Heart right ventricle (tissue), 16 donors: ENCODE measurements around the gene SHC2. TPM values are rescaled to one million over a fixed set of nuclear protein-coding genes. Genes with fewer than 3 reads are reported as not detected.

ENCODE experiments used
- ATAC-seq, 8 donors: fragments of 200-7000 bp; cut with Tn5 transposase; one replicate each; pipeline ENCODE4 v1.9.1; 2020; ENCODE audit warnings: mild to moderate bottlenecking in 8 of 8, moderate library complexity in 8 of 8, moderate number of reproducible peaks in 1 of 8
- DNase-seq, 2 donors: peaks; one replicate each; pipeline ENCODE4 v3.0.0-alpha.2; 2020
- H3K27ac ChIP-seq, 10 donors: fragments of 200-600 bp; sonication (generic) in 2 of 10; one replicate each; pipeline versions ENCODE4 v1.5.0 to v1.8.0; 2020 to 2022; ENCODE audit warnings: mild to moderate bottlenecking in 3 of 10
- H3K27me3 ChIP-seq, 7 donors: fragments of 200-600 bp; one replicate each; pipeline ENCODE4 v1.8.0; 2021 to 2022; ENCODE audit warnings: mild to moderate bottlenecking in 2 of 7
- H3K36me3 ChIP-seq, 9 donors: fragments of 200-600 bp; sonication (generic) in 1 of 9; one replicate each; pipeline versions ENCODE4 v1.5.0 to v1.8.0; 2020 to 2022; ENCODE audit warnings: mild to moderate bottlenecking in 2 of 9
- H3K4me1 ChIP-seq, 9 donors: fragments of 200-600 bp; sonication (generic) in 1 of 9; one replicate each; pipeline versions ENCODE4 v1.5.0 to v1.8.0; 2020 to 2022; ENCODE audit warnings: mild to moderate bottlenecking in 4 of 9
- H3K4me3 ChIP-seq, 10 donors: fragments of 200-600 bp; sonication (generic) in 2 of 10; one replicate each; pipeline versions ENCODE4 v1.5.0 to v1.8.0; 2020 to 2022; ENCODE audit warnings: mild to moderate bottlenecking in 7 of 10, moderate library complexity in 2 of 10
- H3K9me3 ChIP-seq, 11 donors: fragments of 200-600 bp in 10 of 11; sonication (generic) in 2 of 11; one replicate each; pipeline versions ENCODE4 v1.5.0 to v1.8.0; 2013 to 2022; ENCODE audit warnings: mild to moderate bottlenecking in 2 of 11, control low read depth in 1 of 11, moderate library complexity in 1 of 11
- WGBS, 2 donors: extraction: QIAGEN DNeasy Blood & Tissue Kit; methylation state at CpG; one replicate each; pipeline ENCODE4 v1.1.7; 2013; ENCODE audit warnings: inconsistent platforms in 1 of 2; 5-methylcytosine and 5-hydroxymethylcytosine counted together
- intact Hi-C, 10 donors: fragments of 100-400 bp; cut with DNase I; formaldehyde crosslinking; loops; one replicate each; pipeline versions ENCODE4 v1.11.1 to v1.14.2; 2022
- polyA plus RNA-seq, 2 donors: library from polyadenylated mRNA; stranded (reverse); fragments of 200-250 nt; gene quantifications; one replicate each; pipeline ENCODE4 v1.2.3, GENCODE V29; 2013
- total RNA-seq, 10 donors: library from RNA; stranded (reverse); fragmentation: NEBNext Ultra II Directional in 3 of 10; extraction: Animal tissue kit (Norgen Biotek cat#: 25700) in 3 of 10; gene quantifications; one replicate each; pipeline versions ENCODE4 v1.2.1 to v1.2.4, GENCODE V29; 2021 to 2023
- TF ChIP-seq, protein P1 (sequence below), 9 donors: fragments of 200-600 bp; sonication (generic) in 2 of 9; IDR thresholded peaks; one replicate each; pipeline versions ENCODE4 v1.5.0 to v1.8.0; 2021 to 2022; ENCODE audit warnings: antibody characterized with exemption in 9 of 9, mild to moderate bottlenecking in 5 of 9, moderate library complexity in 1 of 9
- donor health status: Arrhythmogenic right ventricular cardiomyopathy.
- donor health status: ischemic (EF 13 %, LVEDD 7.1; RV severe dilation, severe dysfunction).
- donor health status: healthy with polysubstance abuse.
- donor health status: DM: no; HTN: yes; CAD: no.
- donor health status: DM: no; HTN: no; CAD: no.
- donor health status: ischemic (EF 25% LVEDD 6.9; RV normal size, moderate dysfunction).
- donor health status: ischemic (EF 25% LVEDD 5.7; RV mildly dilated, moderate dysfunction).
- donor health status: healthy.
- donor health status: DM: yes; HTN: yes; CAD: no.
- donor health status: Ischemic cardiomyopathy.
- donor health status: ischemic (EF 35%, LVEDD 5.7; RV mildly dilated, moderate dysfunction).
- donor health status: nonischemic (EF 11% LVEDD 7.7; RV severe dilation, severe dysfunction).
- donor health status: DM: yes; HTN: yes; CAD: no.
- donor health status: PGD.
- donor health status: ischemic (EF 29% LVEDD 5.4; RV normal size, mild dysfunction).
- donor health status: nonischemic (EF 23%, LVEDD 6.1; RV moderate dilation, normal function).

The SHC2 gene
- total and polyA plus RNA-seq, 12 donors, result 7.7 to 33.5 (median 12.4) TPM

GRCh38 chr19:495081-495401, 34.2 kb upstream of the SHC2 start:
- no peak overlapping the region for H3K4me3 ChIP-seq
- 58 to 62% methylated on average over 9 to 10 of the region's 10 CpGs for WGBS, 2 donors
- peaks cover 5 to 31% (median 13%) of the 10 kb centered on the region in 9 donors for H3K4me1 ChIP-seq
- H3K27me3 ChIP-seq, result peaks cover 12 to 41% (median 34%) of the 10 kb centered on the region in 7 donors
- no peaks in the 10 kb centered on the region for H3K9me3 ChIP-seq
- no peak overlapping the region for H3K27ac ChIP-seq
- peak in 1 of 2 donors; percentile 2 for DNase-seq
- H3K36me3 ChIP-seq, result no peaks in the 10 kb centered on the region
- ATAC-seq, result peak in 1 of 8 donors; percentile 8
- intact Hi-C loops, result no loop called here
- TF ChIP-seq, protein P1, sequence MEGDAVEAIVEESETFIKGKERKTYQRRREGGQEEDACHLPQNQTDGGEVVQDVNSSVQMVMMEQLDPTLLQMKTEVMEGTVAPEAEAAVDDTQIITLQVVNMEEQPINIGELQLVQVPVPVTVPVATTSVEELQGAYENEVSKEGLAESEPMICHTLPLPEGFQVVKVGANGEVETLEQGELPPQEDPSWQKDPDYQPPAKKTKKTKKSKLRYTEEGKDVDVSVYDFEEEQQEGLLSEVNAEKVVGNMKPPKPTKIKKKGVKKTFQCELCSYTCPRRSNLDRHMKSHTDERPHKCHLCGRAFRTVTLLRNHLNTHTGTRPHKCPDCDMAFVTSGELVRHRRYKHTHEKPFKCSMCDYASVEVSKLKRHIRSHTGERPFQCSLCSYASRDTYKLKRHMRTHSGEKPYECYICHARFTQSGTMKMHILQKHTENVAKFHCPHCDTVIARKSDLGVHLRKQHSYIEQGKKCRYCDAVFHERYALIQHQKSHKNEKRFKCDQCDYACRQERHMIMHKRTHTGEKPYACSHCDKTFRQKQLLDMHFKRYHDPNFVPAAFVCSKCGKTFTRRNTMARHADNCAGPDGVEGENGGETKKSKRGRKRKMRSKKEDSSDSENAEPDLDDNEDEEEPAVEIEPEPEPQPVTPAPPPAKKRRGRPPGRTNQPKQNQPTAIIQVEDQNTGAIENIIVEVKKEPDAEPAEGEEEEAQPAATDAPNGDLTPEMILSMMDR (IDR thresholded peaks at IDR 0.05), result no peak

DNA sequence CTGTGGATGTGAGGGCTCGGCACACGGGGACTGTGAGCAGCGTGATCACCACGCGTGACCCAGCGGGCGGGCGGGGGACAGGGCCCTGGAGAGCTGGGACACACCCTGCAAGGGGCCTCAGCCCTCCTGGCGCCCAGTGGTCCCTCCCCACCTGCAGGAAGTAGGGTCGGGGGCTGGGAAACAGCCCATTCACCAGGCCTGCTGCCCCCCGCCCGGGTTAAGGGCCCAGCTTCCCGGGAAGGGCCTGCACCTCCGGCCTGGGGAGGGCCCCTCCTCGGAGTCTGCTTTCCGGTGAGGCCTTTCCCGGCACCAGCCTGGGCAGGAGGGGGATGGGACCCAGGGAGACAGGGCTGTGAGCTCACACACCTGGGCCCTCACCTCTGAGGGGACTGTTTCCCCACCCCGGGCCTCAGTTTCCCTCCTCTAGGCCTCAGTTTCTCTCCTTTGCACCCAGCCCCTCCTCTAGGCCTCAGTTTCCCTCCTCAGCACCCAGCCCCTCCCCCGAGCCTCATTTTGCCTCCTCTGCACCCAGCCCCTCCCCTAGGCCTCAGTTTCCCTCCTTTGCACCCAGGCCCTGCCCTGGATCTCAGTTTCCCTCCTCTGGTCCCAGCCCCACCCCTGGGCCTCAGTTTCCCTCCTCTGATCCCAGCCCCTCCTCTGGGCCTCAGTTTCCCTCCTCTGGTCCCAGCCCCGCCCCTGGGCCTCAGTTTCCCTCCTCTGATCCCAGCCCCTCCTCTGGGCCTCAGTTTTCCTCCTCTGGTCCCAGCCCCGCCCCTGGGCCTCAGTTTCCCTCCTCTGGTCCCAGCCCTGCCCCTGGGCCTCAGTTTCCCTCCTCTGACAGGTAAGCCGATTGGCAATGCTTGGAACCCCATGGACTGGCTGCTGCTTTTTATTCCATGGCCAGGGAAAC, 33.6 kb upstream of the SHC2 start:
- Histone ChIP-seq H3K4me1 (peaks cover 5 to 38% (median 19%) of the 10 kb centered on the region in 9 donors), H3K27ac (no peak overlapping the region), H3K36me3 (no peaks in the 10 kb centered on the region), H3K27me3 (peaks cover 12 to 35% (median 28%) of the 10 kb centered on the region in 7 donors), H3K4me3 (no peak overlapping the region), H3K9me3 (no peaks in the 10 kb centered on the region)
- TF ChIP-seq, protein P1 (IDR thresholded peaks at IDR 0.05), result no peak
- peak in 1 of 2 donors; percentile 16 for DNase-seq
- intact Hi-C loops, result no loop called here
- peak in 2 of 8 donors; percentile 22 to 26 for ATAC-seq
- 49 to 51% methylated on average over 22 of the region's 22 CpGs for WGBS, 2 donors

GRCh38 chr19:493391-494170, 32.7 kb upstream of the SHC2 start:
- Histone ChIP-seq H3K4me3 (no peak overlapping the region), H3K9me3 (no peaks in the 10 kb centered on the region), H3K27me3 (peaks cover 12 to 27% (median 20%) of the 10 kb centered on the region in 7 donors), H3K27ac (no peak overlapping the region), H3K36me3 (no peaks in the 10 kb centered on the region), H3K4me1 (peaks cover 5 to 38% (median 20%) of the 10 kb centered on the region in 9 donors)
- no peak for DNase-seq
- intact Hi-C loops, result no loop called here
- 68 to 71% methylated on average over 23 of the region's 23 CpGs for WGBS, 2 donors
- TF ChIP-seq, protein P1 (IDR thresholded peaks at IDR 0.05), result no peak
- ATAC-seq, result no peak

DNA sequence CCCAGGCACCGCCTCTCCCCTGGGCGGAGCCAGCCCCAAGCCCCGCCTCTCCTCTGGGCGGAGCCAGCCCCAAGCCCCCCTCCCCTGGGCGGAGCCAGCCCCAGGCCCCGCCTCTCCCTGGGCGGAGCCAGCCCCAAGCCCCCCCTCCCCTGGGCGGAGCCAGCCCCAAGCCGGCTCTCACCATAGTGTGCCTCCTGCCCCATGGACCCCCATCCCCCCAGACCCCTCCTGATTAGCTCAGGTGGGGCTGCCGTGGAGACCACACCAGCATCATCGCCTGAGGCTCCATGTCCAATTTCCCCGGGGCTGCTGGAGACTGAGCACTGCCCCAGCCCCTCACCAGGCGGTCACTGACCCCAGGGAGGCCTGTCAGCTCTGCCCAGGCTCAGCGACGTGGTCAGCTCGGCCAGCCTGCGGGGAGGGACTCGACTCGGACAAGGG, 31.3 kb upstream of the SHC2 start:
- no peak for DNase-seq
- Histone ChIP-seq H3K4me3 (no peak overlapping the region), H3K9me3 (no peaks in the 10 kb centered on the region), H3K4me1 (peaks cover 0 to 30% (median 16%) of the 10 kb centered on the region in 9 donors), H3K27me3 (peaks cover 0 to 13% (median 6%) of the 10 kb centered on the region in 7 donors), H3K27ac (no peak overlapping the region), H3K36me3 (no peaks in the 10 kb centered on the region)
- intact Hi-C loops, result no loop called here
- TF ChIP-seq, protein P1 (IDR thresholded peaks at IDR 0.05), result no peak
- no peak for ATAC-seq
- 71 to 76% methylated on average over 12 to 19 of the region's 19 CpGs for WGBS, 2 donors
